HEK293 (cell line): ENCODE results near the gene RPN2.

Experiments used
- CTCF ChIA-PET: fragments of 350-600 bp; formaldehyde crosslinking; extraction: SDS; loops from one replicate; lab custom pipeline; 2021; ENCODE audit warnings: antibody characterized with exemption; lab: Yijun Ruan, JAX
- POLR2A ChIA-PET: fragments of 300-600 bp; formaldehyde crosslinking; extraction: SDS; loops from one replicate; lab custom pipeline; 2020; ENCODE audit warnings: antibody characterized with exemption, inconsistent platforms; lab: Yijun Ruan, JAX
- H3K27ac ChIP-seq: fragments of 200-500 bp; sonication (Bioruptor generic); 2 replicates; pipeline ENCODE4 v1.5.1; 2014; ENCODE audit warnings: low read depth, low read length, control low read depth, inconsistent platforms; ENCODE audit errors: extremely low read depth
- H3K36me3 ChIP-seq, 2 experiments: fragments of 200-500 bp in 1 of 2; sonication (Bioruptor generic) in 1 of 2; 1 replicate in 1 of 2; 2 replicates in 1 of 2; pipeline ENCODE4 v1.5.1; 2014 to 2017; ENCODE audit warnings: inconsistent platforms in 2 of 2, low read length in 2 of 2; ENCODE audit not compliant: control insufficient read depth in 2 of 2, insufficient read depth in 1 of 2
- H3K4me1 ChIP-seq: fragments of 200-500 bp; sonication (Bioruptor generic); 2 replicates; pipeline ENCODE4 v1.5.1; 2014; ENCODE audit warnings: mild to moderate bottlenecking, low read length, inconsistent platforms; ENCODE audit not compliant: control insufficient read depth, insufficient read depth
- H3K4me3 ChIP-seq: 2 replicates; pipeline ENCODE4 v1.5.1; 2011; ENCODE audit warnings: low read depth, mild to moderate bottlenecking, control low read depth, low read length, moderate library complexity
- H3K9me3 ChIP-seq: fragments of 200-500 bp; sonication (Bioruptor generic); 2 replicates; pipeline ENCODE4 v1.5.1; 2014; ENCODE audit warnings: low read depth, low read length, inconsistent platforms; ENCODE audit not compliant: control insufficient read depth, insufficient read depth
- CTCF ChIP-seq: fragments of 450-650 bp; formaldehyde crosslinking; IDR thresholded peaks from 2 replicates; pipeline ENCODE4 v1.5.1; 2016; ENCODE audit warnings: missing biosample characterization, missing genetic modification characterization
- KLF1 ChIP-seq: fragments of 450-650 bp; formaldehyde crosslinking; IDR thresholded peaks from 2 replicates; pipeline ENCODE4 v1.5.1; 2016; ENCODE audit warnings: missing biosample characterization, missing genetic modification characterization
- RBAK ChIP-seq: fragments of 450-650 bp; formaldehyde crosslinking; IDR thresholded peaks from 2 replicates; pipeline ENCODE4 v1.5.1; 2016; ENCODE audit warnings: missing biosample characterization, missing genetic modification characterization
- SP7 ChIP-seq: fragments of 450-650 bp; formaldehyde crosslinking; IDR thresholded peaks from 2 replicates; pipeline ENCODE4 v1.5.1; 2016; ENCODE audit warnings: missing biosample characterization, missing genetic modification characterization
- WT1 ChIP-seq: fragments of 450-650 bp; formaldehyde crosslinking; IDR thresholded peaks from 2 replicates; pipeline ENCODE4 v1.5.1; 2016; ENCODE audit warnings: missing biosample characterization, missing genetic modification characterization
- ZNF175 ChIP-seq: fragments of 450-650 bp; formaldehyde crosslinking; IDR thresholded peaks from 2 replicates; pipeline ENCODE4 v1.5.1; 2016; ENCODE audit warnings: missing biosample characterization, missing genetic modification characterization
- ZNF24 ChIP-seq: fragments of 450-650 bp; formaldehyde crosslinking; IDR thresholded peaks from 2 replicates; pipeline ENCODE4 v1.5.1; 2016; ENCODE audit warnings: missing biosample characterization, missing genetic modification characterization
- ZNF354C ChIP-seq: fragments of 450-650 bp; formaldehyde crosslinking; IDR thresholded peaks from 2 replicates; pipeline ENCODE4 v1.5.1; 2016; ENCODE audit warnings: missing biosample characterization, missing genetic modification characterization, low read depth, borderline replicate concordance
- ZNF366 ChIP-seq: fragments of 450-650 bp; formaldehyde crosslinking; conservative IDR thresholded peaks from 2 replicates; pipeline ENCODE4 v1.5.1; 2016; ENCODE audit warnings: missing biosample characterization, missing genetic modification characterization
- ZNF37A ChIP-seq: fragments of 450-650 bp; IDR thresholded peaks from 2 replicates; pipeline ENCODE4 v1.5.1; 2018; ENCODE audit warnings: missing biosample characterization, missing genetic modification characterization
- ZNF416 ChIP-seq: fragments of 450-650 bp; formaldehyde crosslinking; IDR thresholded peaks from 2 replicates; pipeline ENCODE4 v1.5.1; 2016; ENCODE audit warnings: missing biosample characterization, missing genetic modification characterization
- ZNF621 ChIP-seq: fragments of 450-650 bp; formaldehyde crosslinking; IDR thresholded peaks from 2 replicates; pipeline ENCODE4 v1.5.1; 2017; ENCODE audit warnings: missing biosample characterization, missing genetic modification characterization
- ZNF629 ChIP-seq: fragments of 450-650 bp; formaldehyde crosslinking; IDR thresholded peaks from 2 replicates; pipeline ENCODE4 v1.5.1; 2017; ENCODE audit warnings: missing biosample characterization, missing genetic modification characterization
- ZNF692 ChIP-seq: fragments of 450-650 bp; formaldehyde crosslinking; IDR thresholded peaks from 2 replicates; pipeline ENCODE4 v1.5.1; 2016; ENCODE audit warnings: missing biosample characterization, missing genetic modification characterization
- ZNF707 ChIP-seq: fragments of 450-650 bp; formaldehyde crosslinking; IDR thresholded peaks from 2 replicates; pipeline ENCODE4 v1.5.1; 2016; ENCODE audit warnings: missing biosample characterization, missing genetic modification characterization
- ZSCAN16 ChIP-seq: fragments of 450-650 bp; formaldehyde crosslinking; IDR thresholded peaks from 2 replicates; pipeline ENCODE4 v1.5.1; 2016; ENCODE audit warnings: missing biosample characterization, missing genetic modification characterization
- ZSCAN30 ChIP-seq: fragments of 450-650 bp; IDR thresholded peaks from 2 replicates; pipeline ENCODE4 v1.5.1; 2018; ENCODE audit warnings: missing biosample characterization, mild to moderate bottlenecking, missing genetic modification characterization, moderate library complexity
- TF ChIP-seq, protein P1 (sequence below): fragments of 450-650 bp; formaldehyde crosslinking; IDR thresholded peaks from 2 replicates; pipeline ENCODE4 v1.5.1; 2016; ENCODE audit warnings: missing biosample characterization, missing genetic modification characterization
- TF ChIP-seq, protein P2 (sequence below): fragments of 450-650 bp; formaldehyde crosslinking; IDR thresholded peaks from 2 replicates; pipeline ENCODE4 v1.5.1; 2016; ENCODE audit warnings: missing biosample characterization, missing genetic modification characterization

Gene RPN2

DNA sequence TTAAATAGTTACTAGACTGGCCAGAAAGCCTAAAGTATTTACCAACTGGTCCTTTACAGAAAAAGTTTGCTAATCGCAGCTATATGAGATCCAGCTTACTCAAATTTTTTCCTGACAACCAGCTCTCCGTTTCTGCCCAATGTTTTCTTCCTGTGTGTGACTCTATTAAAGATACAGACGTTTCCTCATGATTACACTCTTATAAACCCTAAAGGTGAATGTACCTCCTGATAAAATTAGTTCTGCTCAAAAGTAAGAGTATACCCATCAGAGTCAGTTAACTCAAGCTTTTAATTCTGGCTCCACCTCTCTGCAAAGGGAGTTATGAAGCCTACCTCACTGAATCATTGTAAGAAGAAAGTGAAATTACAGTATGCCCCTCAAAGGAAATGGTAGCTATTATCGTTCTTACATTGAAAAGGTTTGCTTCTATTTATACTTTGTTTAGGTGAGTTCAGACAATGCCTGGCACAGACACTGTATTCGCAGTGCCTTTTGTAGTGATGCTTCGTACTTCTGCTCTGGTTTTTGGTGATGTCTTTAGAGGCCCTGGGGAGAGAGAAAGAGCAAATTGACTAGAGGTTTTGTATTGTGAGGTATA lies 10.4 kb downstream of the RPN2 start (continued):
- TF ChIP-seq, protein P1, sequence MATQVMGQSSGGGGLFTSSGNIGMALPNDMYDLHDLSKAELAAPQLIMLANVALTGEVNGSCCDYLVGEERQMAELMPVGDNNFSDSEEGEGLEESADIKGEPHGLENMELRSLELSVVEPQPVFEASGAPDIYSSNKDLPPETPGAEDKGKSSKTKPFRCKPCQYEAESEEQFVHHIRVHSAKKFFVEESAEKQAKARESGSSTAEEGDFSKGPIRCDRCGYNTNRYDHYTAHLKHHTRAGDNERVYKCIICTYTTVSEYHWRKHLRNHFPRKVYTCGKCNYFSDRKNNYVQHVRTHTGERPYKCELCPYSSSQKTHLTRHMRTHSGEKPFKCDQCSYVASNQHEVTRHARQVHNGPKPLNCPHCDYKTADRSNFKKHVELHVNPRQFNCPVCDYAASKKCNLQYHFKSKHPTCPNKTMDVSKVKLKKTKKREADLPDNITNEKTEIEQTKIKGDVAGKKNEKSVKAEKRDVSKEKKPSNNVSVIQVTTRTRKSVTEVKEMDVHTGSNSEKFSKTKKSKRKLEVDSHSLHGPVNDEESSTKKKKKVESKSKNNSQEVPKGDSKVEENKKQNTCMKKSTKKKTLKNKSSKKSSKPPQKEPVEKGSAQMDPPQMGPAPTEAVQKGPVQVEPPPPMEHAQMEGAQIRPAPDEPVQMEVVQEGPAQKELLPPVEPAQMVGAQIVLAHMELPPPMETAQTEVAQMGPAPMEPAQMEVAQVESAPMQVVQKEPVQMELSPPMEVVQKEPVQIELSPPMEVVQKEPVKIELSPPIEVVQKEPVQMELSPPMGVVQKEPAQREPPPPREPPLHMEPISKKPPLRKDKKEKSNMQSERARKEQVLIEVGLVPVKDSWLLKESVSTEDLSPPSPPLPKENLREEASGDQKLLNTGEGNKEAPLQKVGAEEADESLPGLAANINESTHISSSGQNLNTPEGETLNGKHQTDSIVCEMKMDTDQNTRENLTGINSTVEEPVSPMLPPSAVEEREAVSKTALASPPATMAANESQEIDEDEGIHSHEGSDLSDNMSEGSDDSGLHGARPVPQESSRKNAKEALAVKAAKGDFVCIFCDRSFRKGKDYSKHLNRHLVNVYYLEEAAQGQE (tag by site-specific recombination), result no peak

DNA sequence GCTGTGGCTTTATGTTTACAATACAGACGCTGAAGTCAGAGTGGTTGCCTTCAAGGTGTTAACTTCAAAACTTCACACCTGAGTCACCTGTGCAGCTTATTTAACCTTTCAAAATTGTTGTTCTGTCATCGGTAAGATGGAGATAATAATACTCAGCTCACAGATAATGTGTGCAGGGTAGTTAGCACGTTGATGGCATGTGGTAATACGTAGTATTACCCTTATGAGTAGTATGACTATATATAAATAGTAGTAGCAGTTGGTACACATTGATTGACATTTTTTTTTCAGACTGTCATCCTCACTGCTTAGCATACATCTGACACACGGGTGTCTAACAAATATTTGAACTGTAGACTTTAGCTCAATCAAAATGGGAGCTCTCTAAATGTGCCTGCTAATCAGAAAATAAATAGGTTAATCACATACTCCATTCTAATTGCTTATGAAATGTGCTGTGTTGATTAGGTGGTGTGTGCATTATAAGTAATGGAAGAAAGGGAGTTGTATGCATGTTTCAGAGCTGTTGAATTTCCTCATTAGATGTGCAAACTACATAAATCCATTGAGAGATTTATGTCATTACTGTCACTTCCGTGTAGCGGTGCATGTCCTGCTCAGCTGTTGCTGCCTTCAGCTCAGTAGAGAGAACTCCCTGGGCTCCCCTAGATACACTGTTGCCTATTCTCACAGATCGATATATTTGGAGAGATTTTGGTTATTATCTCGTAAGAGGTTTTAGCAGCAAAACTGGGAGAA lies 11.4 kb downstream of the RPN2 start:
- POLR2A ChIA-PET, result interaction anchor here (3.8 kb wide), 1 partner anchor 12 kb away, joined by 26 read pairs; the partner anchor contains the start of genes MROH8 and RPN2
- CTCF ChIA-PET, result interaction anchor here (0.5 to 4.8 kb wide), 9 partner anchors 8 to 1344 kb away, joined by 3 to 65 read pairs (median 4); partner anchors contain the start of genes MROH8 and RPN2
- H3K4me3 ChIP-seq, result no peak overlapping the region
- H3K27ac ChIP-seq, result no peak overlapping the region
- no peak for TF ChIP-seq ZNF37A
- TF ChIP-seq, all 188 proteins: peak for 0
- H3K36me3 ChIP-seq, result peaks cover 18 to 63% of the 10 kb centered on the region in 2 experiments; a peak in 2 of 3 replicates
- H3K9me3 ChIP-seq, result no peaks in the 10 kb centered on the region
- H3K4me1 ChIP-seq, result no peaks in the 10 kb centered on the region

- H3K36me3 ChIP-seq, result peaks cover 13 to 59% of the 10 kb centered on the region in 2 experiments; a peak in 2 of 3 replicates
- CTCF ChIA-PET, result interaction anchor here (0.5 to 4.8 kb wide), 24 partner anchors 10 to 343 kb away, joined by 3 to 65 read pairs (median 4); partner anchors contain the start of genes MANBAL, MROH8 and RPN2
- no peak overlapping the region for H3K4me3 ChIP-seq
- no peak overlapping the region for H3K27ac ChIP-seq
- no peaks in the 10 kb centered on the region for H3K4me1 ChIP-seq
- no peaks in the 10 kb centered on the region for H3K9me3 ChIP-seq
- POLR2A ChIA-PET, result interaction anchor here (3.8 kb wide), 1 partner anchor 14 kb away, joined by 26 read pairs; the partner anchor contains the start of genes MROH8 and RPN2
- TF ChIP-seq ZNF416 (tag by site-specific recombination), result no peak
- TF ChIP-seq ZNF629 (tag by site-specific recombination), result peak; percentile 44
- no peak for TF ChIP-seq ZNF354C (tag by site-specific recombination)
- TF ChIP-seq ZSCAN16 (tag by site-specific recombination), result no peak
- TF ChIP-seq ZSCAN30, result peak; percentile 61; the same call in 1 of the 2 replicates
- TF ChIP-seq CTCF, result peak; percentile 82
- TF ChIP-seq ZNF621 (tag by site-specific recombination), result no peak
- TF ChIP-seq RBAK (tag by site-specific recombination), result no peak
- TF ChIP-seq ZNF707 (tag by site-specific recombination), result no peak
- peak; percentile 59; the same call in 1 of the 2 replicates for TF ChIP-seq SP7 (tag by site-specific recombination)
- TF ChIP-seq ZNF692, result 0 out of 2 replicates have a peak, but pooled peaks have one; percentile 16
- TF ChIP-seq, protein P2, sequence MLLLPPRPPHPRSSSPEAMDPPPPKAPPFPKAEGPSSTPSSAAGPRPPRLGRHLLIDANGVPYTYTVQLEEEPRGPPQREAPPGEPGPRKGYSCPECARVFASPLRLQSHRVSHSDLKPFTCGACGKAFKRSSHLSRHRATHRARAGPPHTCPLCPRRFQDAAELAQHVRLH (tag by site-specific recombination), result no peak
- no peak for TF ChIP-seq WT1 (tag by site-specific recombination)
- TF ChIP-seq ZNF175 (tag by site-specific recombination), result no peak
- no peak for TF ChIP-seq ZNF366 (tag by site-specific recombination)
- TF ChIP-seq ZNF24 (tag by site-specific recombination), result no peak
- no peak for TF ChIP-seq KLF1 (tag by site-specific recombination)
Measured at GRCh38 chr20:37192137-37192854, 13.2 kb downstream of the RPN2 start.
